Activated T-cell treated with anti-CD3 and anti-CD28 coated beads for 24 hours (primary cell): Measurements from ENCODE around the gene MRPS18B.

Experiments
- DNase-seq: peaks from one replicate; pipeline ENCODE4 v3.0.0-alpha.2; 2020; ENCODE audit warnings: low read depth

The MRPS18B gene

GRCh38 chr6:30603961-30604360 lies 13.7 kb upstream of the MRPS18B start:
- no peak for DNase-seq

DNA sequence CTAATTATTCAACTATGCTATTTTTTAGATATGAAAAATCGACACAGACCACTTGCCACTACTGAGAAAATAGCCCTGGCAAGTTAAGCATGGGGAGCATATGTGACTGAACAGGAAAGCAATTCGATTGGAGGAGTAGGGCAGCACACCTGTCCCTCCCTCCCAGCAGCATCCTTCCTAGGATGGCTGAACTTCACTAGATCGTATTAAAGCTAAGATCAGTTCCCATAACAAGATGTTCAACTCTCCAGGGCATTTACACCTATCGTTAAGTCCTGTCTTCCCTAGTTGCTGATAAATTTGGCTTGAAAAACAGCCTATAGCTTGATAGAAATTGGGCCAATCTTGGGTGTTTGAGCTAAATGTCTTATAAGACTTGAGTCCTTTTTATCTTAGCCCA lies 7.6 kb upstream of the MRPS18B start:
- no peak for DNase-seq

GRCh38 chr6:30611150-30611855 lies 6.3 kb upstream of the MRPS18B start:
- DNase-seq: no peak

DNA sequence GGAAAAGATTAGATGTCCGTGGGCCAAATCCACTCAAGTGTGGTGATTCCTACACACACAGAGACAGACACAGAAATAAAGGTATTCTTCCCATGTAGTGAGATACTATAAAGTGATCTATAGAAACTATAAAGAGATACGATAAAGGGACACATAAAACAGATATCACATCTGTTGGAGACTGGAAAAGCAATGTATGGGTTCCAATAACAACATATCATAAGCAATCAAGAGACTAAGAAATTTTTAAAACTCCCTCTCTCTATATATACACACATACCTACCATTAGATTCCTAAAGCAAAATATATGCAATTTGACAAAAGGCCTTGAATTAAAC lies 5.8 kb upstream of the MRPS18B start:
- DNase-seq: no peak

DNA sequence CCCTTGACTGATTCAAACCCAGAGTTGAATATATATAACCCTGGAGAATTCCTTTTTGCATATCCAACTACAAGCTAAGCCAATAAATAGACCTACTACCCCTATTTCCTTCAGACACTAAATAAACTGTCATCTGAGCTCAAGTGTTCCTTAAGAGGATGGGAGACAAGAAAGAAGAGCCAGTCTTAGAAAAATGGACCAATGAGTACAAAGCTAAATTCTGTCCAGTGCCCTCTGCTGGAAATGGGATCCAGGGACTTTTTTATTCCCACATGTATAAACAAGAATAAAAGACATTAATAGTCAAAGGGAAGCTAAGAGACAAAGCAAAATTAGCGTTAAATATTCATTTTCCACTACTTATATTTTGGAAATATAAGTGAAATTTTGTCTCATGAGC lies 5.4 kb upstream of the MRPS18B start:
- no peak for DNase-seq

DNA sequence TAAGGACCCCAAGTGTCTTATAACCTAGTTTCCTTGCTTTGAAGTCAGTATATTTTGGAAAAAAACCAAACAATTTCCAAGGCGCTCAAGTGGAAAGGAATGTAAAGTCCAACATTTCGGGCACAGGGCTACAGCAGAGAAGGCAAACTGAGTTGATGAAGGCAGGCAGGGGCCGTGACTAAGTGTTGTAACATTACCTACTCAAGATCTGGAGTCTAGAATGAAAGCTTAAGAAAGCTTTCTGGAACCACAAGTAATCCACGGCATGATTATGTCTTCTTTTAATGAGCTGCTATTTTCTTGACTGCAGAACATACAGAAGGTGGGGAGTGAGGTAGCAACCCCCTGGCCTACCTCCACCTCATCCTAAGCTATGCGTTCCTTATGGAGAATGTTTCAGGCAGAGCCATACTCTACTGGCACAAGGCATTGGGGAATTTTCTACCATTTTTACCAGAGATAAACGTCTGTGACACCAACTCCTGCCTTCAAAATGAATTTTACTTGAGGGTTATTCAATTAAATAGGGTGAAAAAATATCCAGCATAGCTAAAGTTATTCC lies 4.9 kb upstream of the MRPS18B start:
- DNase-seq: no peak

- DNase-seq: no peak
These were observed 4.2 kb upstream of the MRPS18B start for GRCh38 chr6:30613251-30614043.

- DNase-seq: no peak
These were observed 3.4 kb upstream of the MRPS18B start for GRCh38 chr6:30614044-30614842.

GRCh38 chr6:30614843-30615218 lies 2.8 kb upstream of the MRPS18B start:
- peak; percentile 81 for DNase-seq

DNA sequence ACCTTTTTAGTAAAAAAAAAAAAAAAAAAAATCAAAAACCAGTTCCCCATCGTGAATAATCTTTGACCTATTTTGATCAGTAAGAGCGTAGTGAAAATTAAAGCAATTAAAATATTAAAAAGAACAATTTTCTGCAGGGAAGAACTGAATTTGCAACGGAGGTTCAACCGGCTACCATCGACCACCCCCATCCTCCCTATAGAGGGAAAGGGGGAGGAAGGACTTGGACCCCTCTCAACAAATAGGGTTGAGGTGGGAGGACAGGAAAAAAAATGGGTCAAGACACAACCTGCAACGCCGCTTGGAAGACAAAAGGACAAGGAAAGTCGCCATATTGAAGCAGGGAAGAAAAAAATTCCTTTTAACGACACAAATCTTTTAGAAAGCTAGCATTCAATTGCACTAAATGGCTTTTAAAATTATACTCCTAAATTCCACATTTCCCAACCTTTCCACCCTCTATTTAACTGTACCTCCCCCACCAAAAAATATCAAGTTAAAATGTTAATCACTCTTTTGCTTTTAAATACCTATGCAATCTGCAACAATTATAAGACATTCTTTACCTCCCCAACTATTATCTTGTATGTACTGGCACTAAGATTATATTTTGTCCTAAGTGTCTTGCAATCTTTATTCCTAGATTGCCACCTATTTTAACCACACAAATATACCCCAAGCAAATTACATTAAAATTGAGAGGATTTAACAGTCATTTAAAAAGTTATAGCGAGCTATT lies 2.3 kb upstream of the MRPS18B start:
- no peak for DNase-seq

DNA sequence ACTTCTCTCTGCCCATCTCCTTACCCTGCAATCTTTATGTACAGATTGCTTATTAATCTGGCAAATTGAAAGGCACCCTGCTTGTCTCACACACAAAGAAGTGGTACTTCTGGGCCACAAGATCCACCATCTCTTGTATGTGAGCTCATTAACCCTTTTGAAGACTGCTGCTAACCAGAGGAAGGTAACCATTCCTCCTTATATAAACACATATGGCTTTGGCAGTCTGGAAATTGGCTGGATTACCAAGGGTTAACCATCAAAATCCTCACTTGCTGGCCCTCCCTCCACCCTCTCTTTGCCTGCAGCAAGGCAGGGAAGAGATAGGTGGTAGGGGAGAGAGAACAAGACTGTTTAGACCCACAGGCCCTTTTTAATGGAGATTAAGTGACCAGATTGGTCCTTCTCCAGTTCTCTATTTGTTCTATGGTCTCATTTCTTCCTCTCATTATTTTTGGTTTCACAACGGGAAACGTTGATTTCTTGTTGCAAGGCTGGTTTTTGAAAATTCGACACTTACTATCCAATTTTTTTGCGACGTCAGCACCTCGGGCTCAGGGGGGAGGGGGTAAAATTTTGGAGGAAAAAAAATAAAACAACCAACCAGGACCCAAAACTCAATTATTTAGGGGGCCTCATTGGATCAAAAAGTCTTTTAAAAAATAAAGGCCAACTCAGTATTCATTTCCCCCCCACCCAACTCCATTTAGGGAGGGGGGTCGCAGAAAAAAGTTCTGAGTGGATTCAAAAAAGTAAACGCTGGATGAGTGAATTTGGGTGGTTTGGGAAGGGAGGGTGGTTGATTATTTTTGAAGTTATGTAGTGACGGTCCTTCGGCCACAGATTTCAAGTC lies 1.5 kb upstream of the MRPS18B start:
- DNase-seq: no peak

DNA sequence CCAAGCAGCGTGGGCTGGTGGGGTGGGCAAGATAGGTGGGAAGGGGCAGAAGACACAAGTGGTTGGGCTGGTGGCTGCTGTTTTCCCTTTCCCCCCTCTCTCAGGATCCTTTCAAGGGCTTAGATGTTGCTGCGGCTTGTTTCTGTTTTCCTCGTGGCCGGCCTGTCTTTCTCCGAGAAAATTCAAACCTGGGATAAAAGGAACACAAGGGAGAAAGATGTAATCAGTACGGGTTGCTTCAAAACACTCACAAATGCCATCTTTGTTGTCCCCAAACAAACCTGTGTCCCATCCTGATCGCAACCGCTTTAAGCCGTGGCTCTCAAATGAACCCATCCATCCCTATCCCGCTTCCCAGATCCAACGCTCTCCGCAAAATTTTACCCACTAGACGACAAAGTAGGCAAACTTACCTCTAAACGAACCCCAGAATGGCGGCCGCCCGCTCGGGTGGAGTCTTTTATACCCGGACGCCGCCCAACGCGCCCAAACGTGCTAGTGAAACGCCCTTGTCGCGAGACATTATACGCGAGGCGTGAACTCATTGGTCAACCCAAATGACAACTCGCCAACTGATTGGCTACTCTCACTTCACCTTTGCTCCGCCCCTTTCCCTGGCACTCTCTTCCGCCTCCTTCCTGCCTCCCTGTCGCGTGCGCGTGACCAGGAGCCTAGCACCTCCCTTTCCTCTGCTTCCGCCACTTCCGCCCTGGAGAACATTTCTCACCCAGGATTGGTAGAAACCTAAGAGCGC lies 652 bp upstream of the MRPS18B start, which contains the start of gene PPP1R10:
PPP1R10 (minus strand) TSS at position 433 of the 754 bp plus-strand sequence. CDS start 7,299 bp downstream, outside the sequence.
- peak; percentile 98 for DNase-seq

DNA sequence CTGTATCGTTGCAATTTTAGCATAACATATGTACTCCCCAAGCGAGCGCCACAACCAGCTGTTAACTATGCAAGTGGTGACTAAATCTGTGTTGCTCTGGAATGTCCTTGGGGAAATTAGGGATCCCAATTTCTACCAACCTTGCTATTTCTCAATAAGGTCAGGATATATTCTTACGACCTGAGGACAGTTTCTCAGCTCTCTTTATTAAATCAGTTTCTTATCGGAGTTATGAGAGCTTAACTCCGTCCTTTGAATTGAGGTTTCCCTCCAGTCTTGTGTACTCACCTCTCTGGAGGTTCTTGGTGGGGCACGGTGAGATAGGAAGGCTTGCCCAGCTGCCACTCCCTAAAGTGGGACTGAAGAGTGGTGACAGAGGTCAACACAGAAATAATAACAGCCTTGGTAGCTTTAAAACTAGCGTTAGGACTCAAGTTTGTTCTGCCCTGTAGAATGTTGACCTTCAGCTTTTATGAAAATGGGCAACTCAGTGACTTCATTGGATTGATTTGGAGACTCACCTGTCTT lies 694 bp downstream of the MRPS18B start:
- DNase-seq: no peak

GRCh38 chr6:30619561-30619960 lies 1.9 kb downstream of the MRPS18B start:
- no peak for DNase-seq

- DNase-seq: no peak
These were observed 7.9 kb downstream of the MRPS18B start for GRCh38 chr6:30625511-30625910.

DNA sequence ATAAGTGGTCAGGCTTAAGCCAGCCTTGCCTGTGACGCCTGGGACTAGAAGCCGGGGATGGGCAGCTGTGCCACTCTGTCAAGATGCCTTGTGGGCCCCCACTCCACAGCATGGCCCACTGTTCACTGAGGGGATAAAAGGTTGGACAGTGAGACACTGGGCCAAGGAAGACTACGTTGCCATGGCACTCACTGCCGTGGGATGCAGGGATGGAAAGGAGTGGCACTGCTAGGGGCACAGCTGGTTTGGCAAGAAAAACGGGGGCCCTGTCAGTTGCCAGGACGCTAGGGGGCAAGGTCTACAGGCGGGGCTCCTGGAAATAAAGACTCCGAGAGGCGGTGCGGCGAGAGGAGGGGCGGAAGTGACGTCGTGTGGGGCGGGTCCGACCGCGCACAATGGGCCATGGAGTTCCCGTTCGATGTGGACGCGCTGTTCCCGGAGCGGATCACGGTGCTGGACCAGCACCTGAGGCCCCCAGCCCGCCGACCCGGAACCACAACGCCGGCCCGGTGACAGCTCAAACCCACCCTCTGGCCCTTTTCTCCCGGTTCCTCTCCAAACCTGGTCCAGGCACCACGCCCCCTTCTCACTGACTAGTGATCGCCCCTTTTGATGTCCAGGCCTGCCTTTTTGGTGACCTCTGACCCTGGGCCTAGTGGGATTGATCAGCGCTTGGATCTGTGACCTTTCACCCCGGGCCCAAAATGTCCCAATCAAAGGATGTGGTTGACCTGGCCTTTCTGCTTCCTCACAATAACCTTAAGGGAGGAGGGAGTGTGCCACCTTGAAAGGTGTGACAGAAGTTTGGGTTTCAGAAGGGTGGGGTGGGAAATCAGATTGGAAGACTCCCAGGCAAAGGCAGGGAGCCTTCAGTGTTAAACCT lies 9.1 kb downstream of the MRPS18B start, which contains the start of gene ATAT1:
ATAT1 (plus strand) TSS at position 391 of the 883 bp plus-strand sequence.
- DNase-seq: peak; percentile 84

DNA sequence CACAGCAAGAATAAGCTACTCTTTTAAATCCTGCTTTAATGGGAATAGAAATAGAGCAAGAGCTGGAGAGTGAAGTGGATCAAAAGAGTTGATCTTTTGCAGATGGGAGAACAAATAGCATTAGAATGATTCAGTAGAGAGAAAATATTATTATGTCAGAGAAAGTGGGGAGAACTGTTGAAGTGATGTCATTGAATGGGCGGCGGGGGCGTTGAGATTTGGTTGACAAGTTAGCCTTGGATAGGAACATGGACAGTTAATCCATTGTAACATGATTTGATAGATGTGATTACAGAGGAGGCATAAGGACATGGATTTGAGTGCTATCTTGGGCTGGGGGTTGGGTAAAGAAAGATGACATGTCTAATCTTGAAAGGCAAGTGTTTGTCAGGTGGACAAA lies 18.2 kb downstream of the MRPS18B start:
- DNase-seq: no peak

GRCh38 chr6:30640481-30640880 lies 22.8 kb downstream of the MRPS18B start:
- DNase-seq: no peak

DNA sequence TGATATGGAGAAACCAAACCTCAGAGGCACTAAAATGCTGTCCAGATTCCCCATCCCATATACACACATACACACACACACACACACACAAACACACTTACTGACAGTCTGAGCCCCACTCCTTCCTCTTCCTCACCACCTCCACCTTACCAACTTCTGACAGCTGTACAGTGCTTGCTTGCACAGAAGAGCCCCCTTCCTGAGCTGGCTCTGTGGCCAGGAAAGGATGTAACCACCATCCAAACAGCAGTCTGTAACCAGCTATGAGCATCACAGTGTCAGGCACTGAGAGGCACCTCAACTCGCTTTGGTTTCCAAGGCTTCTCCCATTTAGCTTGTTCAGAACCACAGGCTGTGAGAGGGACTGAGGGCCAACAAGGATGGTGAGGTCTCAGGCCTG lies 23.4 kb downstream of the MRPS18B start:
- no peak for DNase-seq
